Duodenal mucosa (tissue), 2 donors: Measurements from ENCODE around the gene LYPD4.
"Not testable (repeated sequence)": the region's sequence is repeated elsewhere in the genome, so short reads cannot be mapped to it uniquely, and the experiment has no call there.

ENCODE experiments used
- H3K27ac ChIP-seq: one replicate; pipeline ENCODE4 v1.7.0; 2013; ENCODE audit warnings: low read depth, low read length
- H3K27me3 ChIP-seq, 2 donors: one replicate each; pipeline ENCODE4 v1.7.0; 2013; ENCODE audit warnings: low read length in 2 of 2, control low read depth in 1 of 2; ENCODE audit not compliant: insufficient read depth in 2 of 2, control insufficient read depth in 1 of 2
- H3K36me3 ChIP-seq, 2 donors: one replicate each; pipeline ENCODE4 v1.7.0; 2013; ENCODE audit warnings: low read length in 2 of 2, control low read depth in 1 of 2; ENCODE audit not compliant: insufficient read depth in 2 of 2, control insufficient read depth in 1 of 2
- H3K4me1 ChIP-seq, 2 donors: one replicate each; pipeline ENCODE4 v1.7.0; 2013; ENCODE audit warnings: low read length in 2 of 2, control low read depth in 1 of 2; ENCODE audit not compliant: insufficient read depth in 2 of 2, control insufficient read depth in 1 of 2
- H3K4me3 ChIP-seq, 2 donors: one replicate each; pipeline ENCODE4 v1.7.0; 2013; ENCODE audit warnings: low read length in 2 of 2, low read depth in 1 of 2
- H3K9ac ChIP-seq, 2 donors: one replicate each; pipeline ENCODE4 v1.7.0; 2013; ENCODE audit warnings: low read length in 2 of 2, low read depth in 1 of 2
- H3K9me3 ChIP-seq, 2 donors: one replicate each; pipeline ENCODE4 v1.7.0; 2013; ENCODE audit warnings: low read length in 2 of 2, control low read depth in 1 of 2; ENCODE audit not compliant: control insufficient read depth in 1 of 2

LYPD4 gene

DNA sequence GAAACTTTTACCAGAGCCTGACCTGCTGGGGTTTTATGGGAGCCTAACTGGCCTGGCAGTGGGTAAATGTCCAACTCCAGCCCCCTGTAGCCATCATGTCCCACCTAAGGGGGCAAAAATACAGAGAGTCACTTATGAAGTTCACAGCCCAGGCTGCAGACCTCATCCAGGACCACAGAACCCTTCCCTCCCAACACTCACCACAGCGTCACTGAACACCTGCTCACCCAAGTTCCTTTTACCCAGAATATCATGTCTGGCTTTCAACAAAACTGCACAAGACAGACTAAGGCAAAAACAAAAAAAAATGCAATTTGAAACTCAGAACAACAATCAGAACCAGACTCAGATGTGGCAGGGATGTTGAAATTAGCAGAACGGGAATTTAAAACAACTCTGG is 41.7 kb downstream of the LYPD4 start:
- H3K4me1 ChIP-seq, result no peaks in the 10 kb centered on the region
- H3K27ac ChIP-seq, result no peak overlapping the region
- no peak overlapping the region for H3K9ac ChIP-seq
- no peaks in the 10 kb centered on the region for H3K9me3 ChIP-seq
- H3K4me3 ChIP-seq, result no peak overlapping the region
- no peaks in the 10 kb centered on the region for H3K27me3 ChIP-seq
- no peaks in the 10 kb centered on the region for H3K36me3 ChIP-seq

DNA sequence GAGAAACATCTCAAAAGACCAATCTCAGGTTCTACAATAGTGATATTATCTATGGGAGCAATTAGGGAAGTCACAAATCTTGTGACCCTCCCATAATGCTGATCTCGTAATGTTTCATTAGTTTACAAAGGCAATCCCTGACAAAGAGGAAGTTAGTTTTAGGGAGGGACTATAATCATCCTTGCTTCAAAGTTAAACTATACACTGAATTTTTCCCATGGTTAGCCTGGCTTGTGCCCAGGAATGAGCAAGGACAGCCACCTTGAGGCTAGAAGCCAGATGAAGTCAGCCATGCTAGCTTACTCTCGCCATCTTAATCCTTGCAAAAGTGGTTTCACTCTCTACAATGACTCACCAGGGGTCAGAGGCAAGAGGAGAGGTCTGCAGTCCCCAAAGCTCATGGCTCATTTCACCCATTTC is 42.7 kb downstream of the LYPD4 start:
- no peak overlapping the region for H3K9ac ChIP-seq
- no peaks in the 10 kb centered on the region for H3K9me3 ChIP-seq
- H3K4me1 ChIP-seq, result no peaks in the 10 kb centered on the region
- no peaks in the 10 kb centered on the region for H3K36me3 ChIP-seq
- no peak overlapping the region for H3K4me3 ChIP-seq
- no peak overlapping the region for H3K27ac ChIP-seq
- H3K27me3 ChIP-seq, result no peaks in the 10 kb centered on the region

DNA sequence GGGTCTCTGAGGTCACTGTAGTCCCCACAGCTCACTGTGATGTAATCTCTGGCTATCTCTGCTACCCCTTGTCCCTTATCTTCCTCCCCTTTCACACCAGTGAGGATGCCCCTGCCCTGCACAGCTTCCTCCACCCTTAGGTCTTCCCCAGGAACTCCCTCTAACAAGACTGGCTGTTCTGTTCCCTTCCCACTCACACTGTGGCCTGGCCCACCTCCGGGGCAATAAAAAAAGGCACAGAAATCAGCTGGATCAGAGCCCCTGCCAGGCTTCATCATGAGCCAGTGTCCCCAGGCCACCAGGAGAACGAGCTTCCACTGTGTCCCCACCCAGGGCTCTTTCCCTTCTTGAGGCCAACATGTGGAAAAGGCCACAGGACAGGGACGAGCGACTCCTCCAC is 43.5 kb downstream of the LYPD4 start:
- Histone ChIP-seq H3K4me1 (no peaks in the 10 kb centered on the region), H3K36me3 (no peaks in the 10 kb centered on the region), H3K27me3 (peaks cover 0 to 4% of the 10 kb centered on the region in 2 donors), H3K4me3 (no peak overlapping the region), H3K9me3 (no peaks in the 10 kb centered on the region), H3K27ac (no peak overlapping the region), H3K9ac (no peak overlapping the region)

DNA sequence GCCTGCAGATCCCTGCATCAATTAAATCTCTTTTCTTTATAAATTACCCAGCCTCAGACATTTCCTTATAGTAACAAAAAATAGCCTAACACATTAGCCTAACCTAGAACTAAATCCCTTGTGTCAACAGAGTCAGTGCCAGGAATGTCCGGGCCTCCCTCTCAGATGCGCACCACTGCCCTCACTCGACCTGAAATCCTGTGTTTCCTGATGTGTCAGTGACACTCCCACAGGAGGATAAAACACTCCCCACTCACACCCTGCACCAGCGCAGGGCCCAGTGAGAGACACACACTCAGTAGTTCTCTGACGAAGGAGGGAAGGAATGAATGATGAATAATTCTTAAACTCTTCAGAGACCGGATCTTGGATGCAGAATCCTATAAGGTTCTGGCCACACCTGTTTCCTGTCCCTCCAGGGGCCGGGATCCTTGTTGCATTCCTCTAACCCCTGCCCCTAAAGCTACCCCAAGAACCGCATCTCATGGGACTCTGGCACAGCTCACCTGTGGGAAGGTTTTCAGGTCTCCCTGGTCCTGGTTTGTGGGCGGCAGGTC is 45.0 kb downstream of the LYPD4 start:
- H3K36me3 ChIP-seq, result no peaks in the 10 kb centered on the region
- no peaks in the 10 kb centered on the region for H3K4me1 ChIP-seq
- no peak overlapping the region for H3K4me3 ChIP-seq
- H3K27ac ChIP-seq, result no peak overlapping the region
- peaks cover 0 to 5% of the 10 kb centered on the region in 2 donors for H3K27me3 ChIP-seq
- no peak overlapping the region for H3K9ac ChIP-seq
- no peaks in the 10 kb centered on the region for H3K9me3 ChIP-seq

DNA sequence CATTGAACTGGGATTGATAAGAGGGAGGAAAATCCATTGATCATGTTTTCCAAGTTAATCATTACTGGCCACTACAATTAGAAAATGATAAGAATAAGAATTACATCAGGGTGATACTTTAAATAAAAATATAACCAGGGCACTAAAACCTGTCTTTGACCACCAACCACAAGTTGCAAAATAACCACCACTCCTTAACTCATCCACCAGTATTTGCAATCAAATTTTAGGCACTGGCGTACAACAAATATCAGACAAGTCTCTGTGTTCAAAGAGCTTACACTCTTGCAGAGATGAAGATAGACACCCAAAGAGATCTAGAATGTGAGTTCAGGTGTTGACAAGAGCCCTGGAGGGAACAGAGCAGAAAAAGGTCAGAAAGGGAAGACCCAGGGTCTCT is 47.6 kb downstream of the LYPD4 start:
- H3K9me3 ChIP-seq, result no peaks in the 10 kb centered on the region
- no peak overlapping the region for H3K9ac ChIP-seq
- H3K27me3 ChIP-seq, result peaks cover 0 to 12% of the 10 kb centered on the region in 2 donors
- no peaks in the 10 kb centered on the region for H3K4me1 ChIP-seq
- H3K36me3 ChIP-seq, result no peaks in the 10 kb centered on the region
- H3K27ac ChIP-seq, result no peak overlapping the region
- no peak overlapping the region for H3K4me3 ChIP-seq

DNA sequence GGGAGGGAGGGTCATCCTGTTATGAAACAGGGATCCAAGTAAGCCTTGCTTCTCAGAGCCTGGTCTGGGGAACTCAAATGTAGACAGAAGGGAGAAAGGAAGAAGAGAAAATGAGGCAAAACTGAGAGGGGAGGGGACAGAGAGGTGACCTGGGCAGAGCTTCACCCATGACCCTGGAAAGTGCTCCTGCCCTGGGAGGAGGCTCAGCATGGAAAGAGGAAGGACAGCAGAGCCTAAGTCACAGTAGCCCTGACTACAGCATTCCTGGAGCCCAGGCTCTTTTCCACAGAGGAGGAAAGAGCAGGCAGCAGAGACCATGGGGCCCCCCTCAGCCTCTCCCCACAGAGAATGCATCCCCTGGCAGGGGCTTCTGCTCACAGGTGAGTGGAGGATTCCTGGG is 48.1 kb downstream of the LYPD4 start, which contains the start of gene CEACAM3:
TSS of gene CEACAM3 (plus strand) at position 226 of the 400 bp plus-strand sequence. CDS start at position 317, 91 bp downstream.
- H3K9ac ChIP-seq, result no peak within 1 kb of the TSS
- H3K27ac ChIP-seq, result no peak within 1 kb of the TSS
- no peaks in the 10 kb centered on the region for H3K9me3 ChIP-seq
- H3K36me3 ChIP-seq, result no peaks in the 10 kb centered on the region
- peaks cover 0 to 12% of the 10 kb centered on the region in 2 donors for H3K27me3 ChIP-seq
- no peaks in the 10 kb centered on the region for H3K4me1 ChIP-seq
- H3K4me3 ChIP-seq, result no peak within 1 kb of the TSS

DNA sequence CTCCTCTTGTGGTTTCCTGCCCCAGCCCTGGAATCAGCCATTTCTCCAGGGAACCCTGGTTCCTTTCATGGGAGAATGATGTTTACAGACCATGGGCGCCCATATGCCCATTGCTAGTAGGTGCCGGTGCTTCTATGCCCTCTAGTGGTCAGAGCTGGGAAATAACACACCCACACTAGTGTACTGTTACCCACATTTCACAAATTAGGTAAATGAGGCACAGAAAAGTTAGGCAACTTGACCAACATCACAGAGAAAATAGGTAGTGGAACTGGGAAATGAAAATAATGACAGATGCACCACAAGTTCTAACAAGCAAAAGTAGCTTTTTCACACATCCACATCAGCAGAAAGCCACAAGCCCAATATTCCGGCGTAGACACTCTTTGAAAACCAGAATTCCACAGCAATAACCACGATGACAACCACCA is 49.4 kb downstream of the LYPD4 start:
- no peak overlapping the region for H3K9ac ChIP-seq
- H3K9me3 ChIP-seq, result no peaks in the 10 kb centered on the region
- H3K27me3 ChIP-seq, result peaks cover 0 to 12% of the 10 kb centered on the region in 2 donors
- H3K4me3 ChIP-seq, result no peak overlapping the region
- H3K36me3 ChIP-seq, result no peaks in the 10 kb centered on the region
- H3K4me1 ChIP-seq, result no peaks in the 10 kb centered on the region
- H3K27ac ChIP-seq, result no peak overlapping the region

DNA sequence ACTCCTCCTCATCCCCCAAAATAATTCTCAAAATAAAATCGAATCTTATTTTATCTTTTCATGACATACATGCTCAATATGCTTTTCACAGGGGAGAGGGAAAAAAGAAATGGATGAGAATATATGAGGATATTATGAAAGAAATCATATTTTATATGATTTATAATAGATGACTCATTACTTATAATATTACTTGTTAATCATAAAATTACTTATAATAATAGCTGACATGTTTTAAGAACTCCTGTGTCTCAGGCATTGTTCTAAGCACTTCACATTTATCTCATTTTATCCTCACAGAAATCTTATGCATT is 51.1 kb downstream of the LYPD4 start:
- Histone ChIP-seq H3K36me3 (no peaks in the 10 kb centered on the region), H3K4me3 (no peak overlapping the region), H3K4me1 (no peaks in the 10 kb centered on the region), H3K9ac (no peak overlapping the region), H3K9me3 (no peaks in the 10 kb centered on the region), H3K27me3 (peaks cover 0 to 12% of the 10 kb centered on the region in 2 donors), H3K27ac (no peak overlapping the region)

DNA sequence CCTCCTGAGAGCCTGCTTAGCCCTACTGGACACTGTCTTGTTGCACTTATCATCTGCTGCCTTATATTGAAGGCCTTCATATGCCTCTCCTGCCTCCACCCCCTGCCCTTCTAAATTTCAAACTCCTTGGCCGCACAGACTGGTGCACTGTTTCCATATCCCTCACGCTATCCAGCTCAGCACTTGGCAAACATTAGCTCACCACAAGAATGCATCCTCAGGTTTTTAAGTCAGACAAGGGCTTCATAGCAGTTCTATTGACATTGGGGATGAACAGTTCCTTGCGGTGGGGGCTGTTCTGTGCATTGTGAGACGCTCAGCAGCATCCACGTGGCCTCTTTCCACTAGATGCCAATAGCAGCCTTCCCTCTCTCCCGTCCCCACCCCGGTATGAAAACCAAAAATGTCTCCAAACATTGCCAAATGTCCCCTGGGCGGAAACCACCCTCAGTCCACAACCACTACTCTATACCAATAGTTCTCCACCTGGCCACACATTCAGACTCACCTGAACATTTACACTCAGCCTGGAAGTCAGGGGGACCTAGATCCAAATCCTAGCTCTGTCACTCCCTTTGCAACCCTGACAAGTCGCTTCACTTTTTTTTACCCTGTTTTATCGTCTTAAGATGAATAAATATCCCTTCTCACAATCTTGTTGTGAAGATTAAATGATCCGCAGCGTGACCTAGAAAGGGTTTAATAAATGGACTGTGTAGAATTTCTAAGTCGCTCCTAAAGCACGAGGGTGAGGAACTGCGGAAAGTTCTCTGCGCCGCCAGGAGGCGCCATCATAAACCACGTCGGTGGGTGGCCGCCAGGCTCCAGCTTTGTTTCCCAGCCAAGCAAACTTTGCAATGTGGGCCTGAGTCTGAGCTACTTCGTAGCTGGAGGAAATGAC is 51.7 kb downstream of the LYPD4 start:
- no peak overlapping the region for H3K9ac ChIP-seq
- no peak overlapping the region for H3K27ac ChIP-seq
- H3K27me3 ChIP-seq, result peaks cover 0 to 12% of the 10 kb centered on the region in 2 donors
- H3K9me3 ChIP-seq, result no peaks in the 10 kb centered on the region
- no peaks in the 10 kb centered on the region for H3K4me1 ChIP-seq
- no peak overlapping the region for H3K4me3 ChIP-seq
- no peaks in the 10 kb centered on the region for H3K36me3 ChIP-seq

DNA sequence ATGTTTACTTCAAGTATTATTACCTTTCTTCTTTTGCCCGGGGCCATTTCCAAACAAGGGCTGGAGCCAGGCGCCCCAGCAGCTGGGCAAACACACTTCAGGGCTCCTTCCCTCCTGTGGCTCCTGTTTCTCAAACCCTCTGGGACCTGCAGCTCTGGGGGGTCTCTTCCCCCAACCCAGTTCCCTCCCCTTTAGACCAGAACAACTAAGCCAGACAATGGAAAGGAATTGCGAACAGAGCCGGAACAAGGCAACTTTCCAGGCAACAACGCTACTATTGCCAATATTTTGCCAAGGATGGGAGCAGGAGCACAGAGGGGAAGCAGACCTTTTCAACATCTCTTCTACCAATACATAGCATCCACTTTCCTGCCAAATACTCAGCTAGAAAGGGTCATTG is 55.4 kb downstream of the LYPD4 start:
- H3K4me3 ChIP-seq, H3K36me3 ChIP-seq, H3K27me3 ChIP-seq, H3K27ac ChIP-seq, H3K9ac ChIP-seq, H3K9me3 ChIP-seq: not testable (repeated sequence)
- peaks cover 16 to 18% of the 10 kb centered on the region in 2 donors for H3K4me1 ChIP-seq
